H1 (cell line): Measurements from ENCODE around the gene PCDHGB7. TPM values are rescaled to one million over a fixed set of nuclear protein-coding genes. Genes with fewer than 3 reads are reported as not detected.
A peak's percentile ranks its signal among the peaks of the same experiment; 100 is the strongest.

Experiments
- CTCF ChIP-seq, 3 experiments: IDR thresholded peaks; 1 replicate in 2 of 3; 2 replicates in 1 of 3; pipeline versions ENCODE4 v1.5.1 to v1.6.1; 2011; ENCODE audit warnings: low read length in 3 of 3, mild to moderate bottlenecking in 3 of 3, inconsistent platforms in 2 of 3, low read depth in 1 of 3, moderate library complexity in 1 of 3; ENCODE audit not compliant: insufficient read depth in 1 of 3; ENCODE audit errors: control extremely low read depth in 1 of 3
- KDM4A ChIP-seq: IDR thresholded peaks from one replicate; pipeline ENCODE4 v1.7.1; 2012; ENCODE audit warnings: low read depth, mild to moderate bottlenecking, moderate library complexity, low read length, inconsistent platforms; ENCODE audit not compliant: severe bottlenecking
- RAD21 ChIP-seq, 2 experiments: IDR thresholded peaks in 1 of 2; conservative IDR thresholded peaks in 1 of 2; 2 replicates each; pipeline ENCODE4 v1.6.1; 2011; ENCODE audit warnings: low read depth in 2 of 2, low read length in 2 of 2, improper control_type of control experiment in 1 of 2, inconsistent platforms in 1 of 2, mild to moderate bottlenecking in 1 of 2, moderate library complexity in 1 of 2
- SIN3A ChIP-seq, 2 experiments: IDR thresholded peaks in 1 of 2; conservative IDR thresholded peaks in 1 of 2; 2 replicates each; pipeline ENCODE4 v1.6.1; 2011 to 2012; ENCODE audit warnings: low read length in 2 of 2, improper control_type of control experiment in 1 of 2, low read depth in 1 of 2, mild to moderate bottlenecking in 1 of 2
- SP1 ChIP-seq: IDR thresholded peaks from 2 replicates; pipeline ENCODE4 v1.6.1; 2011; ENCODE audit warnings: low read depth, low read length
- SP4 ChIP-seq: IDR thresholded peaks from 2 replicates; pipeline ENCODE4 v1.6.1; 2012; ENCODE audit warnings: low read length, inconsistent platforms
- TEAD4 ChIP-seq: IDR thresholded peaks from 2 replicates; pipeline ENCODE4 v1.6.1; 2012; ENCODE audit warnings: low read depth, low read length, inconsistent platforms, mixed read lengths
- YY1 ChIP-seq: IDR thresholded peaks from 2 replicates; pipeline ENCODE4 v1.6.1; 2011; ENCODE audit warnings: low read depth, mild to moderate bottlenecking, low read length
- ZNF274 ChIP-seq: IDR thresholded peaks from 2 replicates; pipeline ENCODE4 v1.7.0; 2012; ENCODE audit warnings: low read length, borderline replicate concordance; ENCODE audit errors: extremely low read depth
- polyA plus RNA-seq, 7 experiments: library from polyadenylated mRNA; depleted of rRNA in 3 of 7; stranded (reverse) in 5 of 7; unstranded in 2 of 7; fragments of >200 nt in 5 of 7; fragments of 200-250 nt in 2 of 7; gene quantifications; 1 replicate in 5 of 7; 2 replicates in 1 of 7; 4 replicates in 1 of 7; pipeline versions ENCODE4 v1.2.1 to v1.2.3, GENCODE V29; 2011 to 2013; ENCODE audit warnings: missing spikeins in 2 of 7, mixed read lengths in 2 of 7
- total RNA-seq: library from RNA; stranded (reverse); fragmentation: NEBNext Ultra II Directional; extraction: Animal tissue kit (Norgen Biotek cat#: 25700); gene quantifications from 2 replicates; pipeline ENCODE4 v1.2.1, GENCODE V29; 2021

The PCDHGB7 gene
- total and polyA plus RNA-seq, 2 of the 8 experiments (the other 6 are each of a cell fraction or from before 2014, with no cell fraction given) = 4.1 to 9.5 TPM

GRCh38 chr5:141420855-141421488 lies 3.5 kb downstream of the PCDHGB7 start, which contains the start of gene PCDHGA11 (continued):
- TF ChIP-seq YY1 = peak; percentile 58; the same call in 1 of the 2 replicates
- TF ChIP-seq RAD21 (IDR thresholded peaks at IDR 0.05 in 1 of 2, conservative IDR thresholded peaks at IDR 0.05 in 1 of 2; ENCODE audit: low read depth in 2 of 2, low read length in 2 of 2) = peak; percentile 88 to 90
- TF ChIP-seq SP1 = no peak
- no peak for TF ChIP-seq SIN3A (conservative IDR thresholded peaks at IDR 0.05 in 1 of 2, IDR thresholded peaks at IDR 0.05 in 1 of 2; ENCODE audit: low read depth in 1 of 2, low read length in 2 of 2)
- TF ChIP-seq ZNF274 = no peak
- TF ChIP-seq SP4 = no peak
- TF ChIP-seq TEAD4 = peak; percentile 30; the same call in 1 of the 2 replicates
- TF ChIP-seq CTCF (IDR thresholded peaks at IDR 0.05; ENCODE audit: control extremely low read depth in 1 of 3, insufficient read depth in 1 of 3, low read depth in 1 of 3, low read length in 3 of 3) = peak; percentile 59 to 77 (median 75)
- TF ChIP-seq KDM4A = no peak
